Panc1 (cell line): ENCODE results near the gene GPR25. TPM values are rescaled to one million over a fixed set of nuclear protein-coding genes. Genes with fewer than 3 reads are reported as not detected.

Experiments
- ATAC-seq: fragments of 200-7000 bp; cut with Tn5 transposase; 2 replicates; pipeline ENCODE4 v1.9.1; 2020; ENCODE audit warnings: mild to moderate bottlenecking, moderate library complexity
- BruUV-seq: library from RNA; stranded (reverse); fragments of 400-500 nt; replicated peaks from 2 replicates; lab custom pipeline; 2021; lab: Mats Ljungman, UMichigan
- CTCF ChIA-PET: fragments of 300-600 bp; sonication (Branson Sonifier 250); formaldehyde crosslinking; loops from one replicate; lab custom pipeline; 2022; ENCODE audit warnings: antibody characterized with exemption; lab: Charles Lee
- POLR2A ChIA-PET: fragments of 300-600 bp; sonication (Branson Sonifier 250); formaldehyde crosslinking; loops from one replicate; lab custom pipeline; 2022; ENCODE audit warnings: antibody characterized with exemption; lab: Charles Lee
- DNase-seq: peaks from one replicate; pipeline ENCODE4 v3.0.0-alpha.2; 2010; ENCODE audit warnings: low read depth, low spot score
- H3K27ac ChIP-seq: 2 replicates; pipeline ENCODE4 v1.5.1; 2011; ENCODE audit warnings: mild to moderate bottlenecking, low read length, inconsistent platforms
- H3K27me3 ChIP-seq: fragments of 200-500 bp; sonication (Bioruptor generic); 2 replicates; pipeline ENCODE4 v1.6.0; 2014; ENCODE audit warnings: low read length, inconsistent platforms; ENCODE audit not compliant: control insufficient read depth, insufficient read depth
- H3K36me3 ChIP-seq: fragments of 200-500 bp; sonication (Bioruptor generic); 2 replicates; pipeline ENCODE4 v1.5.1; 2014; ENCODE audit warnings: inconsistent platforms, mild to moderate bottlenecking, low read length, moderate library complexity; ENCODE audit not compliant: control insufficient read depth, insufficient read depth
- H3K4me1 ChIP-seq: 2 replicates; pipeline ENCODE4 v1.5.1; 2011; ENCODE audit warnings: inconsistent platforms, mild to moderate bottlenecking, low read length, moderate library complexity; ENCODE audit not compliant: control insufficient read depth, insufficient read depth
- H3K4me3 ChIP-seq, 2 experiments: 2 replicates each; pipeline ENCODE4 v1.5.1; 2011 to 2012; ENCODE audit warnings: low read depth in 2 of 2, low read length in 2 of 2, mild to moderate bottlenecking in 2 of 2, inconsistent platforms in 1 of 2, moderate library complexity in 1 of 2
- H3K9me3 ChIP-seq: fragments of 200-500 bp; sonication (Bioruptor generic); 2 replicates; pipeline ENCODE4 v1.5.1; 2014; ENCODE audit warnings: low read depth, mild to moderate bottlenecking, inconsistent platforms, low read length, moderate library complexity; ENCODE audit not compliant: control insufficient read depth, insufficient read depth
- CTCF ChIP-seq: fragments of 450-650 bp; IDR thresholded peaks from 2 replicates; pipeline ENCODE4 v1.5.1; 2017; ENCODE audit warnings: mild to moderate bottlenecking
- POLR2AphosphoS5 ChIP-seq: IDR thresholded peaks from 2 replicates; pipeline ENCODE4 v1.6.1; 2012; ENCODE audit warnings: mild to moderate bottlenecking, low read depth, low read length, moderate library complexity
- REST ChIP-seq, 2 experiments: IDR thresholded peaks; 2 replicates each; pipeline ENCODE4 v1.6.1; 2011 to 2012; ENCODE audit warnings: low read depth in 2 of 2, control low read depth in 1 of 2, low read length in 1 of 2, mild to moderate bottlenecking in 1 of 2, moderate library complexity in 1 of 2; ENCODE audit not compliant: insufficient read depth in 1 of 2
- SIN3A ChIP-seq: IDR thresholded peaks from 2 replicates; pipeline ENCODE4 v1.6.1; 2012; ENCODE audit warnings: low read depth, mild to moderate bottlenecking, low read length, moderate library complexity, borderline replicate concordance; ENCODE audit not compliant: insufficient read depth
- TCF7L2 ChIP-seq: IDR thresholded peaks from 2 replicates; pipeline ENCODE4 v1.6.1; 2011; ENCODE audit warnings: mild to moderate bottlenecking, low read depth, low read length, inconsistent platforms
- in situ Hi-C: cut with HindIII; loops from 2 replicates; pipeline ENCODE4 v1.10.0; 2016; ENCODE audit warnings: low sequenced_read_pairs, low pct_unique_long_range_greater_than_20kb
- intact Hi-C: fragments of 100-400 bp; cut with micrococcal nuclease; formaldehyde crosslinking; loops from one replicate; pipeline ENCODE4 v1.10.0; 2022; ENCODE audit not compliant: unreplicated experiment
- total RNA-seq: library from RNA; stranded (reverse); gene quantifications from one replicate; pipeline ENCODE4 v1.2.1, GENCODE V29; 2021; ENCODE audit not compliant: unreplicated experiment

GPR25 gene
- total RNA-seq, 1 experiment from 2014 or later = not detected

- Histone ChIP-seq H3K27ac (no peak overlapping the region), H3K4me1 (no peaks in the 10 kb centered on the region), H3K27me3 (no peaks in the 10 kb centered on the region; the same call in 1 of the 2 replicates), H3K9me3 (no peaks in the 10 kb centered on the region), H3K36me3 (no peaks in the 10 kb centered on the region), H3K4me3 (no peak overlapping the region)
- ATAC-seq = no peak
- TF ChIP-seq TCF7L2 = no peak
- no peak for TF ChIP-seq REST (IDR thresholded peaks at IDR 0.05; ENCODE audit: insufficient read depth in 1 of 2, low read depth in 2 of 2, low read length in 1 of 2)
- TF ChIP-seq POLR2AphosphoS5 = no peak
- TF ChIP-seq SIN3A = no peak
- no peak for TF ChIP-seq CTCF
- DNase-seq = no peak
- POLR2A ChIA-PET = no interaction called here
- no TSS peak for BruUV-seq
- in situ Hi-C loops = no loop called here
- CTCF ChIA-PET = no interaction called here
- intact Hi-C loops = no loop called here
Measured at GRCh38 chr1:200885623-200886402, 13.0 kb downstream of the GPR25 start.

- no peaks in the 10 kb centered on the region for H3K9me3 ChIP-seq
Measured at GRCh38 chr1:200886594-200886993, 13.8 kb downstream of the GPR25 start.

More at GRCh38 chr1:200886594-200886993, 13.8 kb downstream of the GPR25 start:
- DNase-seq (no peak), ATAC-seq (no peak)
- ChIA-PET POLR2A (no interaction called here), CTCF (no interaction called here)
- peaks cover under 1% of the 10 kb centered on the region; the same call in 1 of the 2 replicates for H3K4me1 ChIP-seq
- no peak overlapping the region for H3K4me3 ChIP-seq
- in situ Hi-C loops (no loop called here), intact Hi-C loops (no loop called here)
- H3K27ac ChIP-seq = no peak overlapping the region
- TF ChIP-seq POLR2AphosphoS5 (no peak), CTCF (no peak), SIN3A (no peak), TCF7L2 (no peak), REST (IDR thresholded peaks at IDR 0.05; ENCODE audit: insufficient read depth in 1 of 2, low read depth in 2 of 2, low read length in 1 of 2) (no peak)
- no peaks in the 10 kb centered on the region for H3K36me3 ChIP-seq
- BruUV-seq = no TSS peak
- H3K27me3 ChIP-seq = no peaks in the 10 kb centered on the region; the same call in 1 of the 2 replicates
